OCI-LY3 (cell line): ENCODE results near the gene GSG1.

Experiments
- H2AFZ ChIP-seq: fragments of 200-600, 300-600 bp; shearing (Covaris generic); 2 replicates; pipeline ENCODE4 v1.6.0; 2014; ENCODE audit warnings: antibody characterized with exemption, low read depth, low read length
- H3K27ac ChIP-seq: fragments of 200-600, 300-600 bp; sonication (generic); 2 replicates; pipeline ENCODE4 v1.5.1; 2014; ENCODE audit warnings: mild to moderate bottlenecking, low read length, moderate library complexity, mixed read lengths
- H3K27me3 ChIP-seq: fragments of 200-600, 300-600 bp; sonication (generic); 2 replicates; pipeline ENCODE4 v1.6.1; 2014; ENCODE audit warnings: low read depth, low read length, mixed read lengths
- H3K36me3 ChIP-seq: fragments of 200-600, 300-600 bp; sonication (generic); replicated peaks from 2 replicates; pipeline ENCODE3; 2014; ENCODE audit warnings: low read depth, low read length, mixed read lengths
- H3K4me1 ChIP-seq: fragments of 300-600, 200-600 bp; sonication (generic); 2 replicates; pipeline ENCODE4 v1.6.1; 2014; ENCODE audit warnings: low read length, mixed read lengths
- H3K4me2 ChIP-seq: fragments of 200-600, 300-600 bp; sonication (generic); 2 replicates; pipeline ENCODE4 v1.6.1; 2014; ENCODE audit warnings: low read length, mixed read lengths
- H3K4me3 ChIP-seq: fragments of 300-600, 200-600 bp; sonication (generic); 2 replicates; pipeline ENCODE4 v1.5.1; 2014; ENCODE audit warnings: antibody characterized with exemption, mild to moderate bottlenecking, low read length, moderate library complexity
- H3K79me2 ChIP-seq: fragments of 300-600, 200-600 bp; shearing (Covaris generic); 2 replicates; pipeline ENCODE4 v1.6.1; 2014; ENCODE audit warnings: mild to moderate bottlenecking, low read length, mixed read lengths
- H3K9ac ChIP-seq: fragments of 300-600, 200-600 bp; shearing (Covaris generic); 2 replicates; pipeline ENCODE4 v1.6.0; 2014; ENCODE audit warnings: mild to moderate bottlenecking, low read length, moderate library complexity
- H3K9me3 ChIP-seq: fragments of 200-600, 300-600 bp; shearing (Covaris generic); 2 replicates; pipeline ENCODE4 v1.6.1; 2014; ENCODE audit warnings: low read length, mixed read lengths; ENCODE audit not compliant: insufficient read depth
- H4K20me1 ChIP-seq: fragments of 200-600, 300-600 bp; sonication (generic); 2 replicates; pipeline ENCODE4 v1.6.1; 2016; ENCODE audit warnings: low read length, mixed read lengths; ENCODE audit not compliant: insufficient read depth
- CTCF ChIP-seq: fragments of 200-600, 300-600 bp; sonication (generic); IDR thresholded peaks from 2 replicates; pipeline ENCODE4 v1.5.1; 2014; ENCODE audit warnings: antibody characterized with exemption, low read length, low read depth
- EZH2phosphoT487 ChIP-seq: fragments of 200-600 bp; shearing (Covaris generic); IDR thresholded peaks from 2 replicates; pipeline ENCODE4 v1.6.1; 2018; ENCODE audit warnings: antibody characterized with exemption, mixed run types, low read depth

Gene GSG1

DNA sequence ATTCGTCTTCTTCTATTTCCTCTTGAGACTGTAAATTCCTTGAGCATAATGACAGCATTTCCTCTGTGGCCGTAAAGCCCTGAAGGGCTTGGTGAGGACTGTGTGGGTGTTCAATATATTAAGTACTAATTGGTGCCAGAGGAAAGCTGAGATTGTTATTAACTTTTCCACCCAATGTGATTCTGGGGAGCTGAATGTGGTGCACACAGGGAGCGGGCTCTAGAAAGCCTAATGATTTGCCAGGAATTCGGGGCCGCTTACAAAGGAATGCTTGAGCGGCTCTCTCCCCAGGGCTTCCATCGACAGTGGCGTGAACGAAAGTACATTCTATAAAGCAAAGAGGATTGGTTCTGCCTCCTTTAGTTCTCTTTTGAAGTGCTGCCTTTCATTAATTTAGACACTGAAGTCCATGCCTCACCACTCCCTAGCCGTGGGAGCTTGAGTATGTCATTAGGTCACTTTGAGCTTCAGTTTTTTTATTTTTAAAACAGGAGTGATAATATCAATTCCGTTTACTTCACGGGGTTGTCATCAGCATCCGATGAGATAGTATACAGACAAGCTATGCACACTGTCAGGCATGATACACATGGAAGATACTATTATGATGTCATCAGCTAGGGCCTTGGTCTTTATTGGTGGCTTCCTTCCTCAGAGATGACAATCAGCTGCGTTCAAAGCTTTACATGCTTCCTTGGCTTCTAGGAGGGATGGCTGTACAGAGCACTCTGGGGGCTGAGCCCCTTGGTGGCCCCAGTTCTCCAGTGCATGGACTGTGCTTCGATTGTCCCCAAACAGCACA lies 11.0 kb upstream of the GSG1 start:
- no peaks in the 10 kb centered on the region for H4K20me1 ChIP-seq
- no peak overlapping the region for H3K4me2 ChIP-seq
- H3K36me3 ChIP-seq, result no peaks in the 10 kb centered on the region
- no peaks in the 10 kb centered on the region for H3K79me2 ChIP-seq
- no peak overlapping the region for H3K27ac ChIP-seq
- TF ChIP-seq CTCF (no peak), EZH2phosphoT487 (no peak)
- H3K9ac ChIP-seq, result no peak overlapping the region
- H3K27me3 ChIP-seq, result peaks cover 90% of the 10 kb centered on the region
- H3K4me1 ChIP-seq, result no peaks in the 10 kb centered on the region
- H3K4me3 ChIP-seq, result no peak overlapping the region
- no peak overlapping the region for H2AFZ ChIP-seq
- no peaks in the 10 kb centered on the region for H3K9me3 ChIP-seq

- H3K4me2 ChIP-seq, result no peak overlapping the region
- no peaks in the 10 kb centered on the region for H3K79me2 ChIP-seq
- peaks cover 91% of the 10 kb centered on the region for H3K27me3 ChIP-seq
- H2AFZ ChIP-seq, result no peak overlapping the region
- TF ChIP-seq EZH2phosphoT487 (no peak), CTCF (no peak)
- no peak overlapping the region for H3K4me3 ChIP-seq
- H3K36me3 ChIP-seq, result no peaks in the 10 kb centered on the region
- no peaks in the 10 kb centered on the region for H3K9me3 ChIP-seq
- no peaks in the 10 kb centered on the region for H4K20me1 ChIP-seq
- H3K4me1 ChIP-seq, result no peaks in the 10 kb centered on the region
- H3K27ac ChIP-seq, result no peak overlapping the region
- H3K9ac ChIP-seq, result no peak overlapping the region
Measured at GRCh38 chr12:13112968-13113367, 9.5 kb upstream of the GSG1 start.

- H2AFZ ChIP-seq, result no peak overlapping the region
- no peak overlapping the region for H3K27ac ChIP-seq
- H4K20me1 ChIP-seq, result no peaks in the 10 kb centered on the region
- H3K9me3 ChIP-seq, result no peaks in the 10 kb centered on the region
- H3K4me3 ChIP-seq, result no peak overlapping the region
- no peaks in the 10 kb centered on the region for H3K79me2 ChIP-seq
- no peaks in the 10 kb centered on the region for H3K36me3 ChIP-seq
- no peak for TF ChIP-seq EZH2phosphoT487
- H3K4me1 ChIP-seq, result no peaks in the 10 kb centered on the region; the same call in 1 of the 2 replicates
- H3K4me2 ChIP-seq, result no peak overlapping the region
- H3K27me3 ChIP-seq, result peaks cover 74% of the 10 kb centered on the region
- H3K9ac ChIP-seq, result no peak overlapping the region
Measured at GRCh38 chr12:13106666-13107065, 3.2 kb upstream of the GSG1 start.

DNA sequence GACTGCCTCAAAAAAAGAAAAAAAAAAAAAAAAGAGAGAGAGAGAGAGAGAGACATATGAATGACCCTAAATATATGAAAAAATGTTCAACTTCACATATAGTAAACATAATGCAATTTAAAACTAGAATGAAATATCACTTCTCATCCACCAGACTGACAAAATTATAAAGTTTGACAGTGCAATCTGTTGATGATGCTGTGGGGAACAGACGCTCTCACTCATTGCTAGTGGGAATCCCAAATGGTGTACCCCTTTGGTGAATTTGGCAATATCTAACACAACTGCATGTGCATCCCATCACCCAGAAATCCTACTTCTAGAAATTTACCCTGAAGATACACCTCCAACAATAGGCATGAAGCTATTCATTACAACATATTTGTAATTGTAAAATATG lies 2.3 kb upstream of the GSG1 start:
- Histone ChIP-seq H3K36me3 (no peaks in the 10 kb centered on the region), H3K4me2 (no peak overlapping the region), H4K20me1 (no peaks in the 10 kb centered on the region), H3K79me2 (no peaks in the 10 kb centered on the region), H2AFZ (no peak overlapping the region), H3K27ac (no peak overlapping the region), H3K4me3 (no peak overlapping the region), H3K4me1 (peaks cover 2% of the 10 kb centered on the region), H3K9me3 (no peaks in the 10 kb centered on the region), H3K9ac (no peak overlapping the region), H3K27me3 (peaks cover 70% of the 10 kb centered on the region)
- TF ChIP-seq EZH2phosphoT487 (no peak), CTCF (no peak)
